Progenitor cell of endocrine pancreas (in vitro differentiated cells): ENCODE measurements around the gene WDR31. TPM values are rescaled to one million over a fixed set of nuclear protein-coding genes. Genes with fewer than 3 reads are reported as not detected.

Source experiments
- DNase-seq: peaks from one replicate; pipeline ENCODE4 v3.0.0; 2021; ENCODE audit warnings: low spot score; ENCODE audit not compliant: unreplicated experiment
- H3K27ac Mint-ChIP-seq: 2 replicates; pipeline ENCODE4 v1.8.0; 2021; ENCODE audit warnings: mild to moderate bottlenecking, moderate library complexity, mixed read lengths
- H3K27me3 Mint-ChIP-seq: 2 replicates; pipeline ENCODE4 v1.8.0; 2021; ENCODE audit warnings: mixed read lengths
- H3K36me3 Mint-ChIP-seq: 2 replicates; pipeline ENCODE4 v1.8.0; 2022; ENCODE audit warnings: mixed read lengths; ENCODE audit not compliant: insufficient read depth
- H3K4me1 Mint-ChIP-seq: 2 replicates; pipeline ENCODE4 v1.8.0; 2021; ENCODE audit warnings: low read depth, mixed read lengths
- H3K4me3 Mint-ChIP-seq: 2 replicates; pipeline ENCODE4 v1.8.0; 2021; ENCODE audit warnings: low read depth, mild to moderate bottlenecking, moderate library complexity, mixed read lengths
- H3K9me3 Mint-ChIP-seq: 2 replicates; pipeline ENCODE4 v1.8.0; 2021; ENCODE audit warnings: low read depth, mixed read lengths
- total RNA-seq: library from RNA; stranded (reverse); gene quantifications from 2 replicates; pipeline ENCODE4 v1.2.1, GENCODE V29; 2021
- TF ChIP-seq, protein P1 (sequence below): fragments of 200-600 bp; sonication (generic); IDR thresholded peaks from one replicate; pipeline ENCODE4 v1.5.0; 2021; ENCODE audit warnings: antibody characterized with exemption, mild to moderate bottlenecking; ENCODE audit not compliant: unreplicated experiment

Gene WDR31
- total RNA-seq, 1 donor from 2014 or later = 5.7 TPM

DNA sequence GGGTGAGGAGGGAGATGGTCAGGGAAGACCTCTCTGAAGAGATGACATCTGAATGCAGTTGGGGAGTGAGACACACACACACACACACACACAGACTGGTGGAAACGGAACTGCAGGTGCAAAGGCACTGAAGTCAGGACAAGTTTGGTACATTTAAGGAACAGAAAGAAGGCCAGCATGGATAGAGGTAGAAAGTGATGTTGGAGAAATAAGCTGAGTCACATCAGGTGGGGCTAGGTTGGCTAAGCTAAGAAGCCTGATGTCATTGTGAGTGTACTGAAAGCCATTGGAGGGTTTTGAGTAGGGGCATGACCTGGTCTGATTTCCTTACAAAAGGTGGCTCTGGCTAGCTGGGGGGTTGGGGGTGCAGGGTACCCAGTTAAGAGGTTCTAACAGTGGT is 12.3 kb upstream of the WDR31 start:
- peaks cover 10% of the 10 kb centered on the region for H3K36me3 Mint-ChIP-seq
- no peak overlapping the region for H3K4me3 Mint-ChIP-seq
- no peak for DNase-seq
- peaks cover 9% of the 10 kb centered on the region for H3K4me1 Mint-ChIP-seq
- TF ChIP-seq, protein P1, sequence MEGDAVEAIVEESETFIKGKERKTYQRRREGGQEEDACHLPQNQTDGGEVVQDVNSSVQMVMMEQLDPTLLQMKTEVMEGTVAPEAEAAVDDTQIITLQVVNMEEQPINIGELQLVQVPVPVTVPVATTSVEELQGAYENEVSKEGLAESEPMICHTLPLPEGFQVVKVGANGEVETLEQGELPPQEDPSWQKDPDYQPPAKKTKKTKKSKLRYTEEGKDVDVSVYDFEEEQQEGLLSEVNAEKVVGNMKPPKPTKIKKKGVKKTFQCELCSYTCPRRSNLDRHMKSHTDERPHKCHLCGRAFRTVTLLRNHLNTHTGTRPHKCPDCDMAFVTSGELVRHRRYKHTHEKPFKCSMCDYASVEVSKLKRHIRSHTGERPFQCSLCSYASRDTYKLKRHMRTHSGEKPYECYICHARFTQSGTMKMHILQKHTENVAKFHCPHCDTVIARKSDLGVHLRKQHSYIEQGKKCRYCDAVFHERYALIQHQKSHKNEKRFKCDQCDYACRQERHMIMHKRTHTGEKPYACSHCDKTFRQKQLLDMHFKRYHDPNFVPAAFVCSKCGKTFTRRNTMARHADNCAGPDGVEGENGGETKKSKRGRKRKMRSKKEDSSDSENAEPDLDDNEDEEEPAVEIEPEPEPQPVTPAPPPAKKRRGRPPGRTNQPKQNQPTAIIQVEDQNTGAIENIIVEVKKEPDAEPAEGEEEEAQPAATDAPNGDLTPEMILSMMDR = no peak
- peak overlapping the region; percentile 50 for H3K27ac Mint-ChIP-seq
- H3K9me3 Mint-ChIP-seq = no peaks in the 10 kb centered on the region
- peaks cover 2% of the 10 kb centered on the region for H3K27me3 Mint-ChIP-seq

DNA sequence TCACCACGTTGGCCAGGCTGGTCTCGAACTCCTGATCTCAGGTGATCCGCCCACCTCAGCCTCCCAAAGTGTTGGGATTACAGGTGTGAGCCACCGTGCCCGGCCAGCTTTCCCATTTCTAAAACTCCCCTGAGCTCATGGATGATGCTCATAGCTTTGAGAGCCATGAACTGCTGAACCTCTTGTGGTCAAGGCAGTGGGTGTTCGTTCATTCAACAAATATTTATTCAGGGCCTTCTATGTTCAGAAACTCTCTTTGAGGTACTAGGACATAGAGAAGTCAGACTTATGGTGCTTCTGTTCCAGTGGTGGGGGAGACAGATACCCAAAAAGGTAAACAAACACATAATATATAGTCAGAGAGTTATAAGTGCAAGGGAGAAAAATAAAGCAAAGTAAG is 11.9 kb upstream of the WDR31 start:
- Mint-ChIP-seq H3K9me3 (no peaks in the 10 kb centered on the region), H3K27ac (peak overlapping the region; percentile 15), H3K4me3 (no peak overlapping the region), H3K4me1 (peaks cover 9% of the 10 kb centered on the region), H3K27me3 (peaks cover 5% of the 10 kb centered on the region), H3K36me3 (peaks cover 10% of the 10 kb centered on the region)
- TF ChIP-seq, protein P1 = no peak
- no peak for DNase-seq

DNA sequence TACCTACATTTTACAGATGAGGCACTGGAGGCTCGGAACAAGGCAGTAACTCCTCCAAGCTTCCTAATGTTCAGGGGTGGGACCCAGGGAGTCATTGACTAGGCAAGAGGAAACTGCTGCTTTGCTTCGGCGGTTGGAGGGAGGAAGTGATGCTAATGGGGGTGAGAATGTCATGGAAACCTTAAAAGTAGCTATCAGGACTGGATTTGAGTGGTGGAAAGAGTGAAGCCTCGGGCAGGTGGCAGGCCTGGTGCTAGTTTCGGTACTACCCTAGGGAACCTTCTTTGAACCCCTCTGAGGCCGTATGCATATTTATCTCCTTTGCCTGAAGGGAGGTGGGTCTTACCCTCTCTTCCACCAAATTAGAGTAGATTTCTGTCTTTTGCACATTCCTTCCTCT is 10.9 kb upstream of the WDR31 start:
- H3K9me3 Mint-ChIP-seq = no peaks in the 10 kb centered on the region
- peaks cover 5% of the 10 kb centered on the region for H3K27me3 Mint-ChIP-seq
- peaks cover 9% of the 10 kb centered on the region for H3K4me1 Mint-ChIP-seq
- DNase-seq = no peak
- H3K36me3 Mint-ChIP-seq = peaks cover 6% of the 10 kb centered on the region
- H3K4me3 Mint-ChIP-seq = peak overlapping the region; percentile 86
- TF ChIP-seq, protein P1 = no peak
- H3K27ac Mint-ChIP-seq = no peak overlapping the region

DNA sequence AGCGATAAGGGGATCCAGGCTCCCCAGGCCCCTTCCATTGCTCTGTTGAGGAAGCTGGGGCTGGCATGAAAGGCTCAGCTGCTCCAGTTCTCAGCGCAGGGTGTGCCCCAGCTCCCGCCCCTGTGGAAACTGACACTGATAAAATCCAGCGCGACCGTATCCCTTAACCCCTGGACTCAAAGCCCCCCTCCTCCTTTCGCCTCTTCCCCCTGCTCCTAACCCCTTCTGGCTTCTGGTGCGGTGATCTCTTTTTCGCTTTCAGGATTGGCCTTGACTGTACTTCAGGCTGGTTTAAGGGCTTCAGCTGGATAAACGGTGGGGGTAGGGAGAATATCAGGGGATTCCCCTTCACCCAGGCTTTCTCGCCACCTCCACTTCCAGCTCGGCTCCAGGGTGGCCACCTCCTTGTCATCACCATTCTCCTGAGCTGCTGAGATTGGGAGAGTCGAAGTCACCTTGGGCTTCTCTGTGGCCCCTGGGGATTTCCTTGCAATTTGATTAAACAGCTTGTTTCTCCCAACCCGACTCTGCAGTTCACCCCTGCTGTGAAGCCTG is 10.1 kb upstream of the WDR31 start:
- H3K27me3 Mint-ChIP-seq = peaks cover 5% of the 10 kb centered on the region

DNA sequence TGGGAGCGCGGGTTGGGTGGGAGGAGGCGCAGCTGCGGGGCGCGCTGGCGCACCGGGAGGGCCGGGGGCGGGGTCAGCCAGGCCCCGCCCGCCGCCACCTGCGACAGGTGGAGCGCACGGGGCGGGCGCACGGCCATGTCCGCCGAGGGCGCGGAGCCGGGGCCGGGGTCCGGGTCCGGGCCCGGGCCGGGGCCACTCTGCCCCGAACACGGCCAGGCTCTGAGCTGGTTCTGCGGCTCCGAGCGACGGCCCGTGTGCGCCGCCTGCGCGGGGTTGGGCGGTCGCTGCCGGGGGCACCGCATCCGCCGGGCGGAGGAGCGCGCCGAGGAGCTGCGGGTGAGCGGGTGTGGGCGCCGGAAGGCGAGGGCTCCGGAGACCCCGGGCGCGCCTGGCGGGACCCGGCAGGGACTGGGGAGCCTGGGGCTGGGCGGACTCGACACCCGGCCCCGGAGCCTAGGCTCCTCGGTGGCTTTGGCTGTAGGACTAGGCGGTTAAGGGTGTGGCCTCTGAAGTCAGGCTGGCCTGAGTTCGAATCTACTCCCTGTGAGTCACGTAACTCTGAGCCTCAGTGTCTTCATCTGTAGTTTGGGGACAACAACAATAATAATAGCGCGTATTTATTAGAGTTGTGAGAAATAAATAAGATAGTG is 9.5 kb upstream of the WDR31 start, which contains the start of gene BSPRY:
BSPRY (plus strand) TSS at position 97 of the 650 bp plus-strand sequence; CDS start at position 136, 39 bp downstream.
- TF ChIP-seq, protein P1 = no peak
- DNase-seq = peak; percentile 41
- Mint-ChIP-seq H3K4me3 (peak within 1 kb of the TSS; percentile 86), H3K9me3 (no peaks in the 10 kb centered on the region), H3K27me3 (peaks cover 5% of the 10 kb centered on the region), H3K4me1 (peaks cover 9% of the 10 kb centered on the region), H3K27ac (peak within 1 kb of the TSS; percentile 77), H3K36me3 (peaks cover 4% of the 10 kb centered on the region)

More for the DNA sequence above, 10.1 kb upstream of the WDR31 start:
- H3K4me3 Mint-ChIP-seq = peak overlapping the region; percentile 86
- H3K4me1 Mint-ChIP-seq = peaks cover 9% of the 10 kb centered on the region
- TF ChIP-seq, protein P1 = no peak
- H3K27ac Mint-ChIP-seq = peak overlapping the region; percentile 77
- peaks cover 6% of the 10 kb centered on the region for H3K36me3 Mint-ChIP-seq
- no peak for DNase-seq
- H3K9me3 Mint-ChIP-seq = no peaks in the 10 kb centered on the region
